ENCODE data around the gene EMSY.

The EMSY gene

DNA sequence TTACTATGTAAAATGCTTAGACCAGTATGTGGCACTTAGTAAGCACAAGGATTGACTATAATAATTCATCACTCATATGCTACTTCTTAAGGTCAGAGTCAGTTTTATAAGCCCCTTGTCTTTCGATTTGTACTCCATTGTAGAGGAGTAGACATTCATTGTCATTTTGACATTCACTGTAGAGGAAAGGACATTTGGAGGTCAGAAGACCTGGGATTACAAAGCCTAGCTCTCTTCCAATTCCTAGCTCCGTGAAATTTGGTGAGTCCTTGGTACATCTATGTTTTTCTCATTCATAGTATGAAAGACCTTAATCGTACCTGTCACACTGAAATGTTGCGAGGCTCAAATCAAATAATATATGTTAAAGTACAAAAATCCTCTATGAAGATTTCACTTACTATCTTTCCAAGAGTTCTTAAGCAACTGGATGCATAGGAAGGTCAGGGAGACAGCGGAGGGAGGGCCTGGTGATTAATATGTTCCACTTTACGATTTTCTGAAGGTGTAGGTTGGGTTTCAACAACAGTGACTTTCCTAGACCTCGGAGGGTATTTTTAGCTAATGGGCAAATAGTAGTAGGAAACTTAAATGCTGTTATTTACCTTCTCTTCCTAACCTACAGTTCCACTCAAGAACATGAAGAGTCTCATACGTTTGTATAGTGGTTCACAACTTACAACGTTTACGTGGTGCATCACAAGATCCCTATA is 1.4 kb upstream of the EMSY start:
- DNase-seq (ENCODE audit: low spot score), result no peak
- TF ChIP-seq, protein P1, sequence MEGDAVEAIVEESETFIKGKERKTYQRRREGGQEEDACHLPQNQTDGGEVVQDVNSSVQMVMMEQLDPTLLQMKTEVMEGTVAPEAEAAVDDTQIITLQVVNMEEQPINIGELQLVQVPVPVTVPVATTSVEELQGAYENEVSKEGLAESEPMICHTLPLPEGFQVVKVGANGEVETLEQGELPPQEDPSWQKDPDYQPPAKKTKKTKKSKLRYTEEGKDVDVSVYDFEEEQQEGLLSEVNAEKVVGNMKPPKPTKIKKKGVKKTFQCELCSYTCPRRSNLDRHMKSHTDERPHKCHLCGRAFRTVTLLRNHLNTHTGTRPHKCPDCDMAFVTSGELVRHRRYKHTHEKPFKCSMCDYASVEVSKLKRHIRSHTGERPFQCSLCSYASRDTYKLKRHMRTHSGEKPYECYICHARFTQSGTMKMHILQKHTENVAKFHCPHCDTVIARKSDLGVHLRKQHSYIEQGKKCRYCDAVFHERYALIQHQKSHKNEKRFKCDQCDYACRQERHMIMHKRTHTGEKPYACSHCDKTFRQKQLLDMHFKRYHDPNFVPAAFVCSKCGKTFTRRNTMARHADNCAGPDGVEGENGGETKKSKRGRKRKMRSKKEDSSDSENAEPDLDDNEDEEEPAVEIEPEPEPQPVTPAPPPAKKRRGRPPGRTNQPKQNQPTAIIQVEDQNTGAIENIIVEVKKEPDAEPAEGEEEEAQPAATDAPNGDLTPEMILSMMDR (IDR thresholded peaks at IDR 0.05), result no peak
- H3K4me3 ChIP-seq, result peak overlapping the region; percentile 87
- H3K27ac ChIP-seq, result peak overlapping the region in 1 of 2 donors; percentile 66

DNA sequence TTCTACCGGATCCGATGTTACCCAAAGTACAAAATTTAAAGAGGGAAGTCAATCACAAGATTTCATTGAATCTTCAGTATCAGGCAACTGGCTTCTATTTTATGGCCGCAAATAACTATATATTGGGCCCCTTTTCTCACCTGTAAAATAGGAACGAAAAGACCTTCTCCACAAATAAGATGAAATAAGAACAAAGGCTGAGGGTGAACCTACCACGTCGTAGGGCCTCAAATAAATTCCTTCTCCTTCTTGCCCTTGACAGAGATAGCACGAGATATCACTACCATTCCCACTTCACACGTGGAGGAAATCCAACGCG is 794 bp upstream of the EMSY start:
- Histone ChIP-seq H3K27ac (peak overlapping the region; percentile 66 to 84), H3K4me3 (peak overlapping the region; percentile 87)
- DNase-seq (ENCODE audit: low spot score), result no peak
- TF ChIP-seq, protein P1 (IDR thresholded peaks at IDR 0.05), result no peak

GRCh38 chr11:76445121-76446084 is 585 bp downstream of the EMSY start:
- DNase-seq (ENCODE audit: low spot score), result peak; percentile 88
- Histone ChIP-seq H3K27ac (peak overlapping the region; percentile 91 to 92), H3K4me3 (peak overlapping the region; percentile 87)
- TF ChIP-seq, protein P1 (IDR thresholded peaks at IDR 0.05), result no peak

GRCh38 chr11:76448506-76448905 is 3.7 kb downstream of the EMSY start:
- H3K4me3 ChIP-seq, result no peak overlapping the region
- TF ChIP-seq, protein P1 (IDR thresholded peaks at IDR 0.05), result no peak
- DNase-seq (ENCODE audit: low spot score), result no peak
- no peak overlapping the region for H3K27ac ChIP-seq

DNA sequence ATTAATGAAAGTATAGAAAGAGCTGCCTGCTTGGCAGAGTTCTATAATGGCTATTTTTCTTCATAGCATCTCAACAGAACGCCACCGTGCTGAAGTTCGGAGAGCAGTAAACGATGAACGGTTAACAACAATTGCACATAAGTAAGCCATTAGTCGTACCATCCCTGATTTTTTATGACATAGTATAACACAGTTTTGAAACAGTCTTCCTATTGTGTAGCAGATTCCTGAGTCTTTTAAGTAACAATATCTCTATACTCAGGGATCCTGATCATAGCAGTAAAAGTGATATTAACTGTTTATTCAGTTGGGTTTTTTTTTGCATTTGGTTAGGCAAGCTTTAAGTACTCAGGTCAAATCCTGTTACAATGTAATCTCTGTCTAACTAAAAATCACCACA is 8.4 kb downstream of the EMSY start:
- no peak overlapping the region for H3K27ac ChIP-seq
- no peak for DNase-seq (ENCODE audit: low spot score)
- TF ChIP-seq, protein P1 (IDR thresholded peaks at IDR 0.05), result no peak
- no peak overlapping the region for H3K4me3 ChIP-seq

DNA sequence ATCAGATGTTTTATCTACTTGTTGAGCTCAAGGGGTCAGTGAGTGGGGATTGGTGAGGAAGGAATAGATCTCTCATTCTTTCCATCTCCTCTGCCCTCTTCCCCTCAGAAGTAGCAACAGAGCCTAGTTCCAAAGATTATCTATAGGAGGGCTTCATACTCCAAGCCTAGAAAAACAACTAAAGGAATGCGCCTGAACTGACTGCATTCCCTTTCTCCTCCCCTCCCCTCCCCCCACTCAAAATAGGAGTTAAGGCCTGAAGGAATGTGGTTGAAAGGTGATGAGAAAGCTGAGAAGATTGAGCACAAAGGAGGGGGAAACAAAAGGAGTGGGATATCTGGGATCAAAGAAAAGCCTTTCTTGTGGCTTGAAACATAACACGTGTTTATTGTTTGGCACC is 10.5 kb downstream of the EMSY start:
- Histone ChIP-seq H3K27ac (no peak overlapping the region), H3K4me3 (no peak overlapping the region)
- TF ChIP-seq, protein P1 (IDR thresholded peaks at IDR 0.05), result no peak
- no peak for DNase-seq (ENCODE audit: low spot score)

Measured in coronary artery (tissue), 2 donors.